HEK293 (cell line): Measurements from ENCODE around the gene CTPS2.

ENCODE experiments used
- CTCF ChIA-PET: fragments of 350-600 bp; formaldehyde crosslinking; extraction: SDS; loops from one replicate; lab custom pipeline; 2021; ENCODE audit warnings: antibody characterized with exemption; lab: Yijun Ruan, JAX
- POLR2A ChIA-PET: fragments of 300-600 bp; formaldehyde crosslinking; extraction: SDS; loops from one replicate; lab custom pipeline; 2020; ENCODE audit warnings: antibody characterized with exemption, inconsistent platforms; lab: Yijun Ruan, JAX
- H3K27ac ChIP-seq: fragments of 200-500 bp; sonication (Bioruptor generic); 2 replicates; pipeline ENCODE4 v1.5.1; 2014; ENCODE audit warnings: low read depth, low read length, control low read depth, inconsistent platforms; ENCODE audit errors: extremely low read depth
- H3K36me3 ChIP-seq, 2 experiments: fragments of 200-500 bp in 1 of 2; sonication (Bioruptor generic) in 1 of 2; 1 replicate in 1 of 2; 2 replicates in 1 of 2; pipeline ENCODE4 v1.5.1; 2014 to 2017; ENCODE audit warnings: inconsistent platforms in 2 of 2, low read length in 2 of 2; ENCODE audit not compliant: control insufficient read depth in 2 of 2, insufficient read depth in 1 of 2
- H3K4me1 ChIP-seq: fragments of 200-500 bp; sonication (Bioruptor generic); 2 replicates; pipeline ENCODE4 v1.5.1; 2014; ENCODE audit warnings: mild to moderate bottlenecking, low read length, inconsistent platforms; ENCODE audit not compliant: control insufficient read depth, insufficient read depth
- H3K4me3 ChIP-seq: 2 replicates; pipeline ENCODE4 v1.5.1; 2011; ENCODE audit warnings: low read depth, mild to moderate bottlenecking, control low read depth, low read length, moderate library complexity
- H3K9me3 ChIP-seq: fragments of 200-500 bp; sonication (Bioruptor generic); 2 replicates; pipeline ENCODE4 v1.5.1; 2014; ENCODE audit warnings: low read depth, low read length, inconsistent platforms; ENCODE audit not compliant: control insufficient read depth, insufficient read depth
- KLF10 ChIP-seq: fragments of 450-650 bp; IDR thresholded peaks from 2 replicates; pipeline ENCODE4 v1.5.1; 2018; ENCODE audit warnings: missing biosample characterization, mild to moderate bottlenecking, missing genetic modification characterization
- KLF17 ChIP-seq: fragments of 450-650 bp; formaldehyde crosslinking; IDR thresholded peaks from 2 replicates; pipeline ENCODE4 v1.5.1; 2016; ENCODE audit warnings: missing biosample characterization, missing genetic modification characterization
- REPIN1 ChIP-seq: fragments of 450-650 bp; formaldehyde crosslinking; IDR thresholded peaks from 2 replicates; pipeline ENCODE4 v1.5.1; 2017; ENCODE audit warnings: missing biosample characterization, missing genetic modification characterization, low read depth
- ZBTB1 ChIP-seq: fragments of 450-650 bp; formaldehyde crosslinking; IDR thresholded peaks from 2 replicates; pipeline ENCODE4 v1.5.1; 2016; ENCODE audit warnings: missing biosample characterization, missing genetic modification characterization
- ZBTB7A ChIP-seq: fragments of 450-650 bp; formaldehyde crosslinking; IDR thresholded peaks from 2 replicates; pipeline ENCODE4 v1.5.1; 2016; ENCODE audit warnings: low read depth, missing biosample characterization, missing genetic modification characterization
- ZFP37 ChIP-seq: fragments of 450-650 bp; formaldehyde crosslinking; IDR thresholded peaks from 2 replicates; pipeline ENCODE4 v1.5.1; 2016; ENCODE audit warnings: missing biosample characterization, missing genetic modification characterization
- ZIC2 ChIP-seq: fragments of 450-650 bp; formaldehyde crosslinking; IDR thresholded peaks from 2 replicates; pipeline ENCODE4 v1.5.1; 2016; ENCODE audit warnings: missing biosample characterization, missing genetic modification characterization
- ZNF121 ChIP-seq: fragments of 450-650 bp; formaldehyde crosslinking; IDR thresholded peaks from 2 replicates; pipeline ENCODE4 v1.5.1; 2016; ENCODE audit warnings: missing biosample characterization, missing genetic modification characterization
- ZNF311 ChIP-seq: fragments of 450-650 bp; formaldehyde crosslinking; IDR thresholded peaks from 2 replicates; pipeline ENCODE4 v1.5.1; 2017; ENCODE audit warnings: missing biosample characterization, missing genetic modification characterization, borderline replicate concordance
- ZNF518A ChIP-seq: fragments of 450-650 bp; formaldehyde crosslinking; conservative IDR thresholded peaks from 2 replicates; pipeline ENCODE4 v1.5.1; 2016; ENCODE audit warnings: low read depth, missing biosample characterization, missing genetic modification characterization
- ZNF677 ChIP-seq: fragments of 450-650 bp; IDR thresholded peaks from 2 replicates; pipeline ENCODE4 v1.5.0; 2018; ENCODE audit warnings: missing biosample characterization, mild to moderate bottlenecking, missing genetic modification characterization, moderate library complexity
- ZNF701 ChIP-seq: fragments of 450-650 bp; formaldehyde crosslinking; IDR thresholded peaks from 2 replicates; pipeline ENCODE4 v1.5.1; 2016; ENCODE audit warnings: missing biosample characterization, missing genetic modification characterization
- ZNF837 ChIP-seq: fragments of 450-650 bp; formaldehyde crosslinking; IDR thresholded peaks from 2 replicates; pipeline ENCODE4 v1.5.1; 2016; ENCODE audit warnings: missing biosample characterization, missing genetic modification characterization
- TF ChIP-seq, protein P1 (sequence below): fragments of 450-650 bp; formaldehyde crosslinking; IDR thresholded peaks from 2 replicates; pipeline ENCODE4; 2016; ENCODE audit warnings: missing biosample characterization, missing genetic modification characterization
- TF ChIP-seq, protein P2 (sequence below): fragments of 450-650 bp; formaldehyde crosslinking; IDR thresholded peaks from 2 replicates; pipeline ENCODE4 v1.5.0; 2017; ENCODE audit warnings: missing biosample characterization, missing genetic modification characterization, borderline replicate concordance
- TF ChIP-seq, protein P3 (sequence below): fragments of 450-650 bp; formaldehyde crosslinking; optimal IDR thresholded peaks from 2 replicates; pipeline ENCODE3; 2016; ENCODE audit warnings: missing biosample characterization, mild to moderate bottlenecking, missing genetic modification characterization

Gene CTPS2

DNA sequence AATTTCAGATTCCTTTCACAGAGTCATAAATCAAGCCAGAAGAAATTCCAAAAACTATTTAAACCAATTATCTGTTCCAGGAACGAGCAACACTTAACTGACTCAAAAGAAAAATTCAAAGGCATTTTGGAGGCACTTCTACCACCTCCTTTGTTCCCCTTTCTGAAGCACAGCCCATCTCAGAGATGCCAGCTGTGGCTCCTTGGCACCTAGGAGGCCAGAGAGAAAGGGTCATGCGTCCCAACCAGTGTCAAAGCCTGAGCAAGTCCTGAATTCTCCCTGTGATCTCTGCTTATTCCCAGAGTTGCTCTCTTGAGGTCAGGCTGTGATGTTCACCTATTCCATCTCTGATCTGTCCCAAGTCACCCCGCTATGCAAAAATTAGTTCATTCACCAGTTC lies 167.5 kb downstream of the CTPS2 start:
- no peaks in the 10 kb centered on the region for H3K4me1 ChIP-seq
- CTCF ChIA-PET: interaction anchor here (0.6 kb wide), 1 partner anchor 13 kb away, joined by 4 read pairs; no protein-coding TSS in a partner anchor
- no peaks in the 10 kb centered on the region; the same call in 1 of the 2 replicates for H3K9me3 ChIP-seq
- no peak overlapping the region for H3K4me3 ChIP-seq
- TF ChIP-seq ZIC2 (tag by site-specific recombination) (no peak), KLF10 (no peak), ZBTB1 (tag by site-specific recombination) (no peak), ZNF518A (no peak), ZNF837 (tag by site-specific recombination) (no peak), ZFP37 (tag by site-specific recombination) (no peak), ZNF701 (no peak), ZBTB7A (tag by site-specific recombination) (no peak), KLF17 (tag by site-specific recombination) (no peak), ZNF121 (no peak), ZNF311 (tag by site-specific recombination) (no peak), REPIN1 (tag by site-specific recombination) (no peak), ZNF677 (tag by site-specific recombination) (no peak)
- TF ChIP-seq, protein P1, sequence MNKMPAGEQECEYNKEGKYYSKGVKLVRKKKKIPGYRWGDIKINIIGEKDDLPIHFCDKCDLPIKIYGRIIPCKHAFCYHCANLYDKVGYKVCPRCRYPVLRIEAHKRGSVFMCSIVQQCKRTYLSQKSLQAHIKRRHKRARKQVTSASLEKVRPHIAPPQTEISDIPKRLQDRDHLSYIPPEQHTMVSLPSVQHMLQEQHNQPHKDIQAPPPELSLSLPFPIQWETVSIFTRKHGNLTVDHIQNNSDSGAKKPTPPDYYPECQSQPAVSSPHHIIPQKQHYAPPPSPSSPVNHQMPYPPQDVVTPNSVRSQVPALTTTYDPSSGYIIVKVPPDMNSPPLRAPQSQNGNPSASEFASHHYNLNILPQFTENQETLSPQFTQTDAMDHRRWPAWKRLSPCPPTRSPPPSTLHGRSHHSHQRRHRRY (tag by site-specific recombination): no peak
- TF ChIP-seq, protein P2, sequence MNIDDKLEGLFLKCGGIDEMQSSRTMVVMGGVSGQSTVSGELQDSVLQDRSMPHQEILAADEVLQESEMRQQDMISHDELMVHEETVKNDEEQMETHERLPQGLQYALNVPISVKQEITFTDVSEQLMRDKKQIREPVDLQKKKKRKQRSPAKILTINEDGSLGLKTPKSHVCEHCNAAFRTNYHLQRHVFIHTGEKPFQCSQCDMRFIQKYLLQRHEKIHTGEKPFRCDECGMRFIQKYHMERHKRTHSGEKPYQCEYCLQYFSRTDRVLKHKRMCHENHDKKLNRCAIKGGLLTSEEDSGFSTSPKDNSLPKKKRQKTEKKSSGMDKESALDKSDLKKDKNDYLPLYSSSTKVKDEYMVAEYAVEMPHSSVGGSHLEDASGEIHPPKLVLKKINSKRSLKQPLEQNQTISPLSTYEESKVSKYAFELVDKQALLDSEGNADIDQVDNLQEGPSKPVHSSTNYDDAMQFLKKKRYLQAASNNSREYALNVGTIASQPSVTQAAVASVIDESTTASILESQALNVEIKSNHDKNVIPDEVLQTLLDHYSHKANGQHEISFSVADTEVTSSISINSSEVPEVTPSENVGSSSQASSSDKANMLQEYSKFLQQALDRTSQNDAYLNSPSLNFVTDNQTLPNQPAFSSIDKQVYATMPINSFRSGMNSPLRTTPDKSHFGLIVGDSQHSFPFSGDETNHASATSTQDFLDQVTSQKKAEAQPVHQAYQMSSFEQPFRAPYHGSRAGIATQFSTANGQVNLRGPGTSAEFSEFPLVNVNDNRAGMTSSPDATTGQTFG (tag by site-specific recombination): no peak
- TF ChIP-seq, protein P3, sequence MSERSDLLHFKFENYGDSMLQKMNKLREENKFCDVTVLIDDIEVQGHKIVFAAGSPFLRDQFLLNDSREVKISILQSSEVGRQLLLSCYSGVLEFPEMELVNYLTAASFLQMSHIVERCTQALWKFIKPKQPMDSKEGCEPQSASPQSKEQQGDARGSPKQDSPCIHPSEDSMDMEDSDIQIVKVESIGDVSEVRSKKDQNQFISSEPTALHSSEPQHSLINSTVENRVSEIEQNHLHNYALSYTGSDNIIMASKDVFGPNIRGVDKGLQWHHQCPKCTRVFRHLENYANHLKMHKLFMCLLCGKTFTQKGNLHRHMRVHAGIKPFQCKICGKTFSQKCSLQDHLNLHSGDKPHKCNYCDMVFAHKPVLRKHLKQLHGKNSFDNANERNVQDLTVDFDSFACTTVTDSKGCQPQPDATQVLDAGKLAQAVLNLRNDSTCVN (tag by site-specific recombination): no peak
- H3K36me3 ChIP-seq: no peaks in the 10 kb centered on the region
- H3K27ac ChIP-seq: no peak overlapping the region
- POLR2A ChIA-PET: no interaction called here
